SJSA1 (cell line): ENCODE data around the gene GNG3. TPM values are rescaled to one million over a fixed set of nuclear protein-coding genes. Genes with fewer than 3 reads are reported as not detected.
"Not testable (repeated sequence)": the region's sequence is repeated elsewhere in the genome, so short reads cannot be mapped to it uniquely, and the experiment has no call there.

Experiments
- DNase-seq, 2 experiments: peaks; one replicate each; pipeline ENCODE4 v3.0.0-alpha.2; 2015 to 2020; ENCODE audit warnings: low spot score in 2 of 2, low read depth in 1 of 2
- H3K27ac ChIP-seq: fragments of 250-450 bp; sonication (Bioruptor Pico); 2 replicates; pipeline ENCODE4 v1.5.1; 2020; ENCODE audit warnings: mild to moderate bottlenecking, moderate library complexity
- H3K27me3 ChIP-seq: fragments of 250-450 bp; sonication (Bioruptor Pico); replicated peaks from 2 replicates; pipeline ENCODE4 v1.5.1; 2020; ENCODE audit warnings: mild to moderate bottlenecking, moderate library complexity
- H3K36me3 ChIP-seq: fragments of 250-450 bp; sonication (Bioruptor Pico); 2 replicates; pipeline ENCODE4 v1.5.1; 2020; ENCODE audit warnings: mild to moderate bottlenecking
- H3K4me1 ChIP-seq: fragments of 250-450 bp; sonication (Bioruptor Pico); replicated peaks from 2 replicates; pipeline ENCODE4 v1.6.1; 2021; ENCODE audit warnings: mild to moderate bottlenecking
- H3K4me3 ChIP-seq: fragments of 250-450 bp; sonication (Bioruptor Pico); 2 replicates; pipeline ENCODE4 v1.5.1; 2020; ENCODE audit warnings: mild to moderate bottlenecking
- H3K9me3 ChIP-seq: fragments of 250-450 bp; sonication (Bioruptor Pico); replicated peaks from 2 replicates; pipeline ENCODE4 v1.5.1; 2020; ENCODE audit warnings: mild to moderate bottlenecking
- total RNA-seq: library from RNA; depleted of rRNA; stranded (reverse); fragments of >200 nt; shearing (Covaris generic); gene quantifications from 2 replicates; pipeline ENCODE4 v1.2.3, GENCODE V29; 2014

Gene GNG3
- total RNA-seq, 1 experiment from 2014 or later = not detected

DNA sequence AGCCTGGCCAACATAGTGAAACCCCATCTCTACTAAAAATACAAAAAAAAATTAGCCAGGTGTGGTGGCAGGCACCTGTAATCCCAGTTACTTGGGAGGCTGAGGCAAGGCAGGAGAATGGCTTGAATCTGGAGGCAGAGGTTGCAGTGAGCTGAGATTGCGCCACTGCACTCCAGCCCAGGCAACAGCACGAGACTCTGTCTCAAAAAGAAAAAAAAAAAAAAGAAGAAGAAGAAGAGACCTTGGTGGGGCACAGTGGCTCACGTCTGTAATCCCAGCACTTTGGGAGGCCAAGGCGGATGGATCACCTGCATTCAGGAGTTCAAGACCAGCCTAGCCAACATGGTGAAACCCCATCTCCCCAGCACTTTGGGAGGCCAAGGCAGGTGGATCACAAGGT is 3.6 kb upstream of the GNG3 start:
- not testable (repeated sequence) for H3K9me3 ChIP-seq, H3K27ac ChIP-seq, H3K27me3 ChIP-seq, H3K4me3 ChIP-seq, DNase-seq
- Histone ChIP-seq H3K36me3 (peaks cover 82% of the 10 kb centered on the region), H3K4me1 (peaks cover 17% of the 10 kb centered on the region)

DNA sequence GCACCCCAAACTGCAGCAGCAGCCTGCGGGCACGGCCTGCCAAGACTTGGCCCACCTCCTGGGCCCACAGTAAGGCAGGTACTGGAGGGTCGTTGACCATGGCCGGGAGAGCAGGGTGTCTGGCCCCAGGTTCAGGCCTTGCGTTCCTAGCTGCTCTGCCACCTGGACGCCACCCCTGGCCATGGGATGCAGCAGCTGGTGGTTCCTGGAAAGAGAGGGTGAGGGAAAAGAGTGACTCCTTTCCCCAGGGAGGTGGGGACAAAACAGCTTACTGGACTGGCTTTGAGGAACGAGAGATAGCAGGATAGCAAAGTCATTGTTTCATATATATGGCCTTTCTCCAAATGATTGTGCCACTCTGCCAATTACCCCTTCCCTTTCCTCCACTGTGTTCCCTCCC is 2.1 kb upstream of the GNG3 start:
- H3K27ac ChIP-seq = peak overlapping the region; percentile 67
- H3K4me3 ChIP-seq = peak overlapping the region; percentile 56
- H3K4me1 ChIP-seq = peaks cover 29% of the 10 kb centered on the region
- H3K9me3 ChIP-seq = no peaks in the 10 kb centered on the region
- DNase-seq = no peak
- H3K27me3 ChIP-seq = no peaks in the 10 kb centered on the region
- peaks cover 80% of the 10 kb centered on the region for H3K36me3 ChIP-seq

DNA sequence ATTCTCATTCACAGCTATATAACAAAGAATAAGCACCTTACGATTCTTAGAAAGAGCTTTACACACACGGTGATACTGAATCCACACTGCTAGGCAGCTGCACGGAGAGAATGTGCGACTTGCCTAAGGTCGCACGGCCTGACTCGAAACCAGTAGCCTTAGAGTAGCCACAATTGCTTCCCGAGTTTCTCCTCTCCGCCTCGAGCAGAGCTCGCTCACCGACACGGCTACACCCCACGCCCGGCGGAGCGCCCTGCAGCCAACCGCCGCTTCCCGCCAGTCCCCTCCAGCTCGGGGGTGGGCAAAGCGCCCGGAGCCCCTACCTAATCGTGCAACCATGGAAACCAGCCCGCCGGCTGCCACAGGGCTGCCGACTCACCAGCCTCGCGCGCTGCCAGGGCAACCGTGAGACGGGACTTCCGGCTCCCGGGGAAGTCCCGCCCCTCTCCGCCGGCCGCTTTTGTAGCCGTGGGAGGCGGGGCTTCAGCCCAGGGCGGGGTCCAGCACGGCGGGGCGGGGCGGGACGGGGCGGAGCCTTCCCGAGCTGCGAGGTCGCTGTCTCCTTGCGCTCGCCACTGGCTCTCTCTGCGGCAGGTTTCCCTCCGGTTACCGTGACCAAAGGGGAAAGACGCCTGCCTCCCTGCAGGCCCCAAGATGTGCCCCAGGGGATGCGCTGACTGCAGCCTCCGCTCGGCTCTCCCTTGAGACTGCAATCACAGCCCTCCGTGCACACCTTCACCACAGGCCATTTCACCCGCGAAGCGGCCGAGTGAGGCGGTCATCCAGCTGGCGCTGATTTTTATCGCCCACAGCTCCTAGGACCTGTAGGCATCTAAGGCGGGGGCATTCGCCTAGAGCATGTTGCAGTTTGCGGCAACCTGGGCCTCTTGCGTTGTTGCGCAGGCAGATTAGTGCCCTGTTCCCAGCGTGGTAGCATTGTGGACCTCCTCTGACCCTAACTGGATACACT is 1.3 kb upstream of the GNG3 start:
- H3K4me1 ChIP-seq = peaks cover 30% of the 10 kb centered on the region
- no peaks in the 10 kb centered on the region for H3K27me3 ChIP-seq
- peaks cover 80% of the 10 kb centered on the region for H3K36me3 ChIP-seq
- peak overlapping the region; percentile 56 for H3K4me3 ChIP-seq
- DNase-seq = peak; percentile 96 to 98
- H3K9me3 ChIP-seq = no peaks in the 10 kb centered on the region
- peak overlapping the region; percentile 67 for H3K27ac ChIP-seq

DNA sequence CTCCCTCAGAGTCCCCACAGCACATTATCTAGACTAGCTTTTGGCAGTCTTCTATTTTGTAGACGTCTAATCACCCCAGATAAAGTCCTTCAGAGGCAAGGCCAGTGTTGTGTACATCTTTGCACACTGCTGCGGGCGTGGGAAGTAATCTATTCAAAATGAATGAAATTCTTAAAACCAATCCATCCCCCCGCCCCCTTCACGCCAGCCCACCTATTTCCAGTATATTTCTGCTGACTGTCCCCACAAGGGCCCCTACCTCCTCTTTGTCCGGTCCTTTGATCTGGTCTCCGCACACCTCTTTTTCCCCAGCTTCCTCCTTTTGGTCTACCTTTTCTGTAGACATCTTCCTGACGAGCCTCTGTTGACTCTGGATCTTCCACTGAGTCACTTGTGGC is 627 bp upstream of the GNG3 start:
- Histone ChIP-seq H3K4me1 (peaks cover 30% of the 10 kb centered on the region), H3K27ac (no peak overlapping the region), H3K9me3 (no peaks in the 10 kb centered on the region), H3K27me3 (no peaks in the 10 kb centered on the region), H3K4me3 (no peak overlapping the region), H3K36me3 (peaks cover 81% of the 10 kb centered on the region)
- DNase-seq = no peak

DNA sequence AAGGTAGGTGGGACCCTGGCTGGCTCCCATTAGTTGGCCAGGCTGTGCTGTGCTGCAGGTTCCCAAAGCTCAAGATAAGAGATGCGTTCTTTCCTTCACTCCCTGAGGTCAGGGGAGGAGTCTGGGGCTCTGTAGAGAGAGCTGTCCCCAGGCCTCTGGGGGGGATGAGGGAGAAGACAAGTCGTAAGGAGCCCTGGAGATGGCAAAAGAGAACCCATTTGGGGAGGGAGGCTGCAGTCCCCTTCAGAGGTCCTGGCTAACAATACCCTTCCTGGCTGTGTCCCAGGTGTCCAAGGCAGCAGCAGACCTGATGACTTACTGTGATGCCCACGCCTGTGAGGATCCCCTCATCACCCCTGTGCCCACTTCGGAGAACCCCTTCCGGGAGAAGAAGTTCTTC is 916 bp downstream of the GNG3 start:
- H3K4me3 ChIP-seq = no peak overlapping the region
- H3K27ac ChIP-seq = no peak overlapping the region
- no peaks in the 10 kb centered on the region for H3K9me3 ChIP-seq
- H3K36me3 ChIP-seq = peaks cover 86% of the 10 kb centered on the region
- no peaks in the 10 kb centered on the region for H3K27me3 ChIP-seq
- H3K4me1 ChIP-seq = peaks cover 30% of the 10 kb centered on the region
- DNase-seq = no peak

DNA sequence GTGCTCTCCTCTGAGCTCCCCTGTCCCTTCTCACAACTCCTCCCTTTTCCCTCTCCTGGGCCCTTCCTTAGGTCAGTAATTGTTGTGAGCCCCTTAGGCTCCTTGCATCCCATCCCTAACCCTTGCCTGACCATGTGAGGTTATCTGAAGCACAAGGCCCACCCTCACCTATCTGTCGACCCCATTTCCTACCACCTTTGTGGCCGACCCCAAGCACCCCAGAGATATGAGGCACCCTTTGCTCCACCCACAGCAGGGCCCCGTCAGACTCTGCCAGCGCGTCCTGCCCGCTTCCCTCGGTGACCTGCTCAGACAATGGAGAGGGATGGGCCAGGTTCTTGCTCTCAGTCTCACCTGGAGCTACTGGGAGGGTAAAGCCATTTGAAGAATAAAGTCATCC is 1.3 kb downstream of the GNG3 start:
- Histone ChIP-seq H3K27me3 (no peaks in the 10 kb centered on the region), H3K4me3 (peak overlapping the region; percentile 33), H3K27ac (peak overlapping the region; percentile 28), H3K4me1 (peaks cover 30% of the 10 kb centered on the region), H3K9me3 (no peaks in the 10 kb centered on the region), H3K36me3 (peaks cover 88% of the 10 kb centered on the region)
- DNase-seq = no peak

DNA sequence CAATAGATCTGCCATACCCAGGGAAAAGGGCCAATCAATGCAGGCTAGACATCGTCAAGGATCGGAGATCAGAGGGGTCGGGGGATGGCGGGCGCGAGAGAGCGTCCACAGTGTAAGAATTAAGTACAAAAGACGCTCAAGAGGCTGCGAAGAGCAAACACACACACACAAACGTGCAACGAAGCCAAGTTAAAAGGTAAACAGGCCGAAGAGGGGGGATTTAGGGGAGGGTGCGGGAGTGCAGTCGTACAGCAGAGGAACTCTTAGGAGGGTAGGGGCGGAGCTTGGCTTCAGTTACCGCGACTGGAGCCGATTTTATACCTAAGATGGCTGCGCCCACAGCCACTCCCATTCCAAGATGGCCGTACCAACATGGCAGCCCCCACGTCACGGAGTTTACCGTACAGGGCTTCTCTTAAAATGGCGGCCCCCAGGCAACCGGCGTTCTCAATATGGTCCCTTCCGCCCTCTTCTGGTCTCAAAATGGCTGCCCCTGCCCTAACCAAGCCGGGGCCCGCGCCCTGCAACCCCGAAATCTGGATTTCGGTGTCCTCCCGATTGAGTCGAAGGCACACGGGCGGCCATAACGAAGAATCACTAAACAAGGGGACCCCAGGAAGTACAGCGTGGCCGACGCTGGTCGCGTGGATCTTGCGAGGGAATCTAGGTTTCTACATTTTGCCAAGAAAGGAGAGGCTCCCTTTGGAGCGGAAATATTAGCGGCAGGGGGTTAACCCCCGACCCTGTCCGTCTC is 1.9 kb downstream of the GNG3 start:
- DNase-seq = peak; percentile 95 to 99
- H3K4me1 ChIP-seq = peaks cover 30% of the 10 kb centered on the region
- peak overlapping the region; percentile 33 for H3K4me3 ChIP-seq
- H3K36me3 ChIP-seq = peaks cover 90% of the 10 kb centered on the region
- no peaks in the 10 kb centered on the region for H3K27me3 ChIP-seq
- H3K9me3 ChIP-seq = no peaks in the 10 kb centered on the region
- peak overlapping the region; percentile 72 for H3K27ac ChIP-seq

DNA sequence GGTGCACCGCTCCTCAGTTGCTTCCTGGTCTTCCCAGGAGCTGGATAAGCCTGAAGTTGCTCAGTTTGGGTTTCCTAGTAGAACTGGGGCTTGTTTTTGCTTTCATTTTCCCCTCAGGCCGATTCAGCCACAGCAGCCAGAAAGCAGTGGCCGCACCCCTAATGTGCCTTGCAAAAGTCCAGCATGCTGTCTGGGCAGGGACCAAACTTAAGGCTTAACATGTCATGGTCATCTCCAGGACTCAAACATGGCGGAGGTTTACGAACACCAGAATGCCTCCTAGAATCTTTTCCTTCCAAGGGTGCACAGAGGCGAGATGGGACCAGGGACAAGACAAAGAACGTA is 2.5 kb downstream of the GNG3 start:
- H3K4me1 ChIP-seq = peaks cover 30% of the 10 kb centered on the region
- DNase-seq = no peak
- peak overlapping the region; percentile 33 for H3K4me3 ChIP-seq
- no peaks in the 10 kb centered on the region for H3K27me3 ChIP-seq
- peak overlapping the region; percentile 72 for H3K27ac ChIP-seq
- no peaks in the 10 kb centered on the region for H3K9me3 ChIP-seq
- H3K36me3 ChIP-seq = peaks cover 89% of the 10 kb centered on the region

DNA sequence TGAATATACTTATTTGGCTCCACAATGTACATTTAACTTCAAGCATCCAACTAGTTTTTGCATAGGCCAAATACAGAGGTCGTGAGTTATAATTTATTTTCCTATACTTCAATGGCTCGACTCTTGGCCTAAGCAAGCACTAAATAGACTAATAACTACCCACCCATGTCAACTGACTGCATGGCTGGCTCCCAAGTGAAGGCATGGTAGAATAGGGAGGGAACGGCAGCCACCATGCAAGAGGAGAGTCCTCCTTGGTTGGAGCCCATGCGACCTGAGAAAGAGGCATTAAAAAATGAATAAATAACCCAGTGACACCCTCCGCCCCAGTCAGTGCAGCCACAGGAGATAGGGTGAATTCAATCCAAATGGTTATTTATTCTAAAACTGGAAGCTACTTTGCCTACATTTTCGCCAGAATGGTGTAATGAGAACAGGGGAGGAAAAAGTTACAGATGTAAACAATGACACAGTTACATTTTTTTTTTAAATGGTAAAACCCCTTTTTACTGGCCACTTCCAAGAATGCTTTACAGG is 4.9 kb downstream of the GNG3 start:
- no peaks in the 10 kb centered on the region for H3K27me3 ChIP-seq
- H3K9me3 ChIP-seq = no peaks in the 10 kb centered on the region
- H3K36me3 ChIP-seq = peaks cover 91% of the 10 kb centered on the region
- H3K4me3 ChIP-seq = no peak overlapping the region
- H3K27ac ChIP-seq = no peak overlapping the region
- peaks cover 17% of the 10 kb centered on the region for H3K4me1 ChIP-seq
- no peak for DNase-seq

DNA sequence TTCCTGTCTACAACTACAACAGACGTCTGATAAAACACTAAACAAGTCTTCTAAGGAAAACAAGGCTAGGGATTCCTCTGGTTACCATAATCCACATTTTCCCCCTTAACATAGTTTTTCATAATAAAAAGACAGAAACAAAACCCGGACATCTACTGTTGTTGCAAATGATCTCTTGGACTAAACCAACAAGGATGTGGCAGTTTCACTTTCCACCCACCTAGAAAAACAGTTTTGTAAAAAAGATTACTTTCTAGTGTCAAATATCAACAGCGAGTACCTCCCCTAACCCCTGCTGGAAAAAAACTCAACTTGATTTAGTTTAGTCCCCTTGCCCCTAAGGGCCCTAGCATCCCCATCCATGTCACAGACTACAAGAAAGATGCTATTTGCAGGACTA is 5.4 kb downstream of the GNG3 start:
- no peak overlapping the region for H3K27ac ChIP-seq

DNA sequence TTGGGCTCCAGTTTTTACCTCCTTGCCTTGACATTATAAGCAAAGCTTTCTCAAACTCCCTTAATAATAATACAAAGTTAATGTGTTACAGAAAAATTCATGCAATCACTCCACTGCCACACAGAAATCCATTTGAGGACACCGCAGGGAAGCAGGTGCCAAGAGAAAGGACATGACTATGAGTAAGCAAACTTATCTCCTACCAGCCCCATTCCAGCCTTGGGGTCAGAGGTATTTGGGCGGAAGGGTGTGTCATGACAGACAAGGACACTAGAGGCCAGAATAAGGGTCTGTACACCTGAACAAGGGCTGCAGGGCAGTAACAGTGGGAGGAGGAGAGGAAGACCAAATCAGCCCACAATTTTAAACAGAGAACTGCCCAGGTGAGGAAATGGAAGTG is 5.9 kb downstream of the GNG3 start:
- no peaks in the 10 kb centered on the region for H3K9me3 ChIP-seq
- DNase-seq = no peak
- H3K27ac ChIP-seq = no peak overlapping the region
- peaks cover 17% of the 10 kb centered on the region for H3K4me1 ChIP-seq
- no peaks in the 10 kb centered on the region for H3K27me3 ChIP-seq
- no peak overlapping the region for H3K4me3 ChIP-seq
- H3K36me3 ChIP-seq = peaks cover 93% of the 10 kb centered on the region

More for the DNA sequence above, 5.4 kb downstream of the GNG3 start:
- no peak overlapping the region for H3K4me3 ChIP-seq
- no peak for DNase-seq
- H3K4me1 ChIP-seq = peaks cover 17% of the 10 kb centered on the region
- H3K9me3 ChIP-seq = no peaks in the 10 kb centered on the region
- H3K36me3 ChIP-seq = peaks cover 91% of the 10 kb centered on the region
- no peaks in the 10 kb centered on the region for H3K27me3 ChIP-seq

DNA sequence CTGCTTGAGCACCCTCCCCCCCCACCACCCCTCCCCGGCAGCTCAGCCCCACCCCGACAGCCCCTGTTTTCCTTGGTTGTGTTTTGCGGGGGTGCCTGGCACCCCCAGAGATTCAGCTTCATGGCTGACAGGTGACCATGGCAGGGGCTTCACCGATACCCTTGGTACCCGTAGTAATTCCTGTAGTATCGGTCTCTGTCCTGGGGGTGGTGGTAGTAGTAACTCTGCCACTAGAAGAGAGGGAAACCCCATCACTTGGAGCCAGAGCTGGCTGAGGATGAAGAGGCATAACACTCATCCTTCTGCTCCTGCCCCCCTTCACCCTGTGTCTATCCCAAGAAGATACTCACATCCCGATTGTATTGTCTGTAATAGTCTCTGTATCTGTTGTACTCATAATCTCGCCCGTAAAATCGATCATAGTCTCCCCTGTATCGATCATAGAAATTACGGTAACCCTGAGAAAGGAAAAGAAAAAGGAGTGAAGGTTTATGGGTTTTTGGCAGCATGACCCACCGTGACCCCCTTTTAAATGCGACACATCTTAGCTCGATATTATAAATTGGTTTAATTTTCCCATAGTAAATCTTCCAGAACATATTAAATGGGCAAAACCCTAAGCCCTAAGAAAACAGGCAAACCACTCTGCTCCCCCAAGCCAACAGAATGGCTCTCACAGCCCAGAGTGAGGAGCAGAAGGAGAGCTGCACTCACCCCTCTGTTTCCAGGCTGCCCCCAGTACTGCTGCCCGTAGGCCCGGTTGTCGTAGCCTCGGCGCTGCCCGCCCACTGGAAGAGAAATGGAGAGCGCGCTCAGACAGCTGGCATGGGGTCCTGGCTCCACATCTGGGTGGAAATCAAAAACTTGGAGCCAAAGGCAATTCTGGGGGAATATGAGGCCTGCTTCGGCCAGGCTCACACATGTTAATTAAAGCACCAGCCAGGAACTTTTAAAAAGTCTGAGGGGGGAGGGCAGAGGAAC is 8.0 kb downstream of the GNG3 start:
- H3K36me3 ChIP-seq = peaks cover 95% of the 10 kb centered on the region

DNA sequence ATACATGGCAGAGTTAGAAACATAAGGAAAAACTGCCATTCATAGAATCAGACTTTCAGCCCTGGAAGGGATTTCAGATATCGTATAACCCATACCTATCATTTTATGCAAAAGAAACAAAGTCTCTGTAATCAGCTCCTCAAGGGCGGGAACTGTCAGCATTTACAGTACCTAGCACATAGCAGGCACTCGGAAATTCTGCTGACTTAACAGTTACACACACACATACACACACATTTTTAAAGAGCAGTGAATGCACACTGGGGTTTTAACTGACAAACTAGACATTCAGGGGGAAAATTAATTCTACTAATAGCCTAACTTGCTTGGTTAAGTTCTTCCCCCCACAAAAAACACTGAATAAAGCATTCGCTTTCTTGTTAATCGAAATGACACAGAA is 8.7 kb downstream of the GNG3 start:
- Histone ChIP-seq H3K36me3 (peaks cover 95% of the 10 kb centered on the region), H3K9me3 (no peaks in the 10 kb centered on the region), H3K4me3 (no peak overlapping the region), H3K27me3 (no peaks in the 10 kb centered on the region), H3K4me1 (no peaks in the 10 kb centered on the region), H3K27ac (no peak overlapping the region)
- DNase-seq = no peak

More for the DNA sequence above, 8.0 kb downstream of the GNG3 start:
- Histone ChIP-seq H3K27me3 (no peaks in the 10 kb centered on the region), H3K4me3 (no peak overlapping the region), H3K9me3 (no peaks in the 10 kb centered on the region), H3K4me1 (peaks cover under 1% of the 10 kb centered on the region; the same call in 1 of the 2 replicates), H3K27ac (no peak overlapping the region)
- no peak for DNase-seq
